HG03571 (cell line): ENCODE results near the gene EYS.

Source experiments
- ATAC-seq: cut with Tn5 transposase; IDR thresholded peaks from one replicate; pipeline ENCODE4 v1.9.1; 2021; ENCODE audit not compliant: unreplicated experiment

Gene EYS

GRCh38 chr6:64985726-64986125, 721.3 kb downstream of the EYS start:
- no peak for ATAC-seq

GRCh38 chr6:64984948-64985347, 722.1 kb downstream of the EYS start:
- ATAC-seq, result no peak

DNA sequence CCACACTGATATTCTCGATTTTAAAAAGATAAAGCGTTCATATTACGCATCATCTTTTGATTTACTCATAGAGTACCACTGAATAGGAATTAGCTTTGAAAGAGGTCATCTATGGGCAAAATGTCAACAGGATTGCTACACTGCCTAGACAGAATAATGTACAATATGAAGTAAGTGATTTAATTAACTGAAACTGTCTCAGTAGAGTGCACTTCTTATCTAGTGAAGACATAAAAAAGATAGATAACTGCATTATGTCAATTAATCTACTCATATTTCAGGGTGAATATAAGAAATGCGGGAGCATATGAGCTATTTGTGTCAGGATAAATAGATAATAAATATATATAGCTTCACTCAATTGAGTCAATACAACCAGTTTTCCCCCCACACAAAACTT, 723.9 kb downstream of the EYS start:
- ATAC-seq, result no peak

DNA sequence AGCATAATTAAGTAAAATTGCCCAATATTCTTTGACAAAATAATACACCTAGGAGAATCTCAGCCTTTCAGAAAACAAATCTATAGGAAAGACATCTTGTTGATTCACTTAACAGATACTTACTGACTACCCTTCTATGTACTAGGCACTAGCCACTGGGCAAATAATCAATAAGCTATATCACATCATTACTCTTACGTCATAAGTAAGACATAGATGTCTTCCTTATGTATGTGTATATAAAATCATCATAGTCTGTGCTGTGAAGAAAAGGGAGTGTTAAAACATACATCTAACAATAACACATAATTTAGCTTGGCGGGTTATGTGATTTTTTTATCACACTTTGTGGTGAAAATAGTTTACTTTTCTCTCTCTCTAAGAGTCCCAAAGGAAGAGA, 733.9 kb downstream of the EYS start:
- no peak for ATAC-seq

DNA sequence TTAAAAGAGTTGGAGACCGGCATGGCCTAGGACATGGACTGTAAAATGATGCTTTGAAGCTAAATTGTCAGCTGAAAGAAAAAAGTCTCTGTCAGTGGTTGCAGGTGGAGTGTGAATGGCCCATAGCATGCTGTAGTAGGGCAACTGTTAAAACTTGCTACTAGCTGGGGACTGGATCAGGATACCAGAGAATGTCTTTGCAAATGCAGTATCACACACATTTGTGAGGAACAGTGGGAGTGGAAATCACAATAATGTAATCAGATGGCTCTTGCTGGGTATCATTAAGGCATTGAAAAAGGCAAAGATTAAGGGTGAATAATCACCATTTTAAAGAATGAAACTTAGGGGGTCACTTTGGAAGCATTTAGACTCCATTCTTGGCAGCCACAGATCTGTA, 737.9 kb downstream of the EYS start:
- no peak for ATAC-seq

GRCh38 chr6:64955435-64955848, 751.6 kb downstream of the EYS start:
- no peak for ATAC-seq

DNA sequence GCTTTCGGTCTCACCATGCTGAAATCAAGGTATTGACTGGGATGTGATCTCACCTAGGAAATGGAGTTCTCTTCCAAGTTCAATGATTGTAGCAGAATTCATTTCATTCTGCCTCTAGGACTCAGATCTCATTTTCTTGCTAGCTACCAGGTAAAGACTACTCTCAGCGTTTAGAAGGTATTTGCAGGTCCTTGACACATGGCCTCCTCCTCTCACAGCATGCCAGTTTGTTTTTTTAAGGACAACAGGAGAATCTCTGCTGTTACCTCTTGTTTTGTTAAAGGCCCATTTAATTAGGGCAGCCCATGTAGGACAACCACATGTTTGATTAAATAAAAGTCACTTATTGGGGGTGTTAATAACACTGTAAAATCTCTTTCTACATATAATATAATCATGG, 757.8 kb downstream of the EYS start:
- no peak for ATAC-seq

DNA sequence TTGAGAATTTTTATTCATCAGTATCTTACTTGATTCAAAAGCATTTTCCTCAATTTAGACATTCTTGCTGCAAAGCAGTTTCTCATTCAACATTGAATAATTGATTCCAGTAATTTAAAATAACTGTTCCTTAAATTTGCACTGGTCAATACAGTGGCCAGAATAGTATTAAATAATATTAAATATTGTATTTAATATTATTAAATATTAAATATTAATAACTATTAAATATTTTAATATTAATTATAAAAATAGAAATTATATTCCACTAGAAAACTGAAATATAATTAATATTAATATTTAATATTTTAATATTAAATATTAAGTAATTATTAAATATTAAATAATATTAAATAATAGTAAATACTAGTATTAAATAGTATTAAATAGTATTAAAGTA, 758.8 kb downstream of the EYS start:
- ATAC-seq, result no peak

GRCh38 chr6:64945450-64945849, 761.6 kb downstream of the EYS start:
- ATAC-seq, result no peak

- no peak for ATAC-seq
These were observed 774.5 kb downstream of the EYS start for GRCh38 chr6:64932486-64932885.

- no peak for ATAC-seq
These were observed 776.3 kb downstream of the EYS start for GRCh38 chr6:64930681-64931080.

DNA sequence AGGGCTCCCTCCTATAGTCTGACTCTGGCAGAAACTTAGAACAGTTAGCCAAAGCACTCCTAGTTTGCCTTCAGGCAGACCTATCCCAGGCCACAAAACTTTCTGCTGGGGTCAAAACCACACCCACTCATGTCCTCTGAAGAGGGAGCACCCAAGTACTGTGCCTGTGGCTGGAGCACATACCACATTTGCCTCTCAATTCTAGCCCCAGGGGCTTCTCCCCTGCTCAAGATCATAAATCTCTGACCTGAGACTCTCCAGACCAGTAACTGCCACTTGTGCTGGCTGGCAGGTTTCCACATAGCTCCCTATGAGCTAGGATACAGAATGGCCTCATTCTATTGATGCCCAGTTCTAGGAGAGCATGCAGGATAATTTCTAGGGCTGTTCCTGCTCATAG, 781.0 kb downstream of the EYS start:
- ATAC-seq, result no peak

DNA sequence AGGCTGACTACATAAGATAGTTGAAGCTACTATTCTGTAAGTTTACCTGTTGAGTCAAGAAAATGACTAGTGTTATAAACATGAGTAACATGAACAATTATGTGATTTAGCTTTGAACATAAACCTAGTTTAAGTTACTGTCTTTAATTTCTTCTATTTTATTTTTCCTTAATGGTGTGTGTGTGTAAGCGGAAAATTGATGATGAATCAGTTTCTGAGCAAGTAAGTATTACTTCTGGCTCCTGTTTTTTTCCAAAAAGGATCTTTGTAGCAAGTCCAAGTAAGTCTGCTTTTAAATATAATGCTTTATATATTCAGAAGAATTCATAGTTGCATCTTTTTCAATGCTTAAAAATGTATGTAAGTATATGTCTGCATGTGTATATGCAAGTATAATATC, 786.8 kb downstream of the EYS start:
- no peak for ATAC-seq

DNA sequence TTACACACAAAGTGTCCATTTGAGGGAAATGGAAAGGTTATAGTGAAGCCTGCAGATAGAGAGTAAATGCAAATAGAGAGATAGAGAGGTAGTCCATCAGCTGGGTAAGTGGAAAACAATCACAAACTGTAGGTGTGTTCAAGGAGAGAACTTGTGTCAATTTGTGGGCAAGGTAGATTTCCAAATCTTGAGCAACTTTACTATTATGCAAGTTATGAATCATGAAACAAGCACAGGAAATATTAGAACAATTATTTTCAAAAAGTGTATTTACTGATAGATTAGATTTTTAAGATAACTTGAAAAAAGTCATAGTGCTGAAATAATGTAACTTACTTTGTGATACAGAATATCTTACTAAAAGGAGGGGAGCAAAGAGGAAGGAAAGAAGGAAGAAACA, 792.9 kb downstream of the EYS start:
- ATAC-seq, result no peak

- no peak for ATAC-seq
These were observed 794.1 kb downstream of the EYS start for GRCh38 chr6:64912966-64913365.

GRCh38 chr6:64908104-64908503, 798.9 kb downstream of the EYS start:
- no peak for ATAC-seq

DNA sequence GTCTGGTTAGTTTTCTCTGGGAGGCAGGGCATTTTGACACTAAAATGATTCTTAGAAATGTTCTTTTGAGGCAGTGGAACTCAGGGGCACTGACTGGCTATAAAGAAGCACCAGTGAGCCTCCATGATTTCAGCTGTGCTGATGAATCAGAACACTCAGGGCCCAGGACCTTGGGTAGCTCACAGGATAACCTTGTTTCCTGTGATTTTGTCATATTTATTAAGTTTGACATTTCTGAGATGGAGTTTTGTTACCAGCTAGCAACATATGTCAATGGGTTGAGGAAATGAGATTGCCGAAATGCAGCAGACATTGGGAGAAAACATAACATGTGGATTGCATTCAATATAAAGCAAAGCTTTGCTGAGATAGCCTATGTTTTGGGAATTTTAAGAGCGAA, 802.4 kb downstream of the EYS start:
- no peak for ATAC-seq

GRCh38 chr6:64902596-64902995, 804.4 kb downstream of the EYS start:
- ATAC-seq, result no peak

DNA sequence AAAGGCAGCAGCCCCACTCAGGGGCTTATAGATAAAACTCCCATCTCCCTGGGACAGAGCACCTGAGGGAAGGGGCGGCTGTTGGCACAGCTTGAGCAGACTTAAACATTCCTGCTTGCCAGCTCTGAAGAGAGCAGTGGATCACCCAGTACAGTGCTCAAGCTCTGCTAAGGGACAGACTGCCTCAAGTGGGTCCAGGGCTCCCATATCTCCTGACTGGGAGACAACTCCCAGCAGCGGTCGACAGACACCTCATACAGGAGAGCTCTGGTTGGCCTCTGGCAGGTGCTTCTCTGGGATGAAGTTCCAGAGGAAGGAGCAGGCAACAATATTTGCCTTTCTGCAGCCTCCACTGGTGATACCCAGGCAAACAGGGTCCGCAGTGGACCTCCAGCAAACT, 810.1 kb downstream of the EYS start:
- no peak for ATAC-seq

- no peak for ATAC-seq
These were observed 811.1 kb downstream of the EYS start for GRCh38 chr6:64895945-64896344.

GRCh38 chr6:64890609-64891008, 816.4 kb downstream of the EYS start:
- ATAC-seq, result no peak

- ATAC-seq, result no peak
These were observed 817.9 kb downstream of the EYS start for GRCh38 chr6:64889144-64889543.

GRCh38 chr6:64874776-64875175, 832.2 kb downstream of the EYS start:
- no peak for ATAC-seq

GRCh38 chr6:64872633-64873032, 834.4 kb downstream of the EYS start:
- no peak for ATAC-seq
